ENCODE data around the gene C5orf22. TPM values are rescaled to one million over a fixed set of nuclear protein-coding genes. Genes with fewer than 3 reads are reported as not detected.

C5orf22 gene
- total RNA-seq, 1 donor from 2014 or later = 25.0 TPM

- DNase-seq (ENCODE audit: low read depth) = no peak
- TF ChIP-seq CTCF (conservative IDR thresholded peaks at IDR 0.05; ENCODE audit: low read depth, low read length) = no peak
- no peak overlapping the region for H3K4me3 ChIP-seq (ENCODE audit: low read depth, low read length)
These were observed 35.8 kb upstream of the C5orf22 start for GRCh38 chr5:31496301-31496700.

GRCh38 chr5:31496891-31497290 lies 35.2 kb upstream of the C5orf22 start:
- H3K4me3 ChIP-seq (ENCODE audit: low read depth, low read length) = no peak overlapping the region
- DNase-seq (ENCODE audit: low read depth) = no peak
- TF ChIP-seq CTCF (conservative IDR thresholded peaks at IDR 0.05; ENCODE audit: low read depth, low read length) = no peak

GRCh38 chr5:31500256-31500655 lies 31.8 kb upstream of the C5orf22 start:
- DNase-seq (ENCODE audit: low read depth) = no peak
- H3K4me3 ChIP-seq (ENCODE audit: low read depth, low read length) = no peak overlapping the region
- no peak for TF ChIP-seq CTCF (conservative IDR thresholded peaks at IDR 0.05; ENCODE audit: low read depth, low read length)

GRCh38 chr5:31502506-31502905 lies 29.6 kb upstream of the C5orf22 start:
- H3K4me3 ChIP-seq (ENCODE audit: low read depth, low read length) = no peak overlapping the region
- DNase-seq (ENCODE audit: low read depth) = no peak
- no peak for TF ChIP-seq CTCF (conservative IDR thresholded peaks at IDR 0.05; ENCODE audit: low read depth, low read length)

GRCh38 chr5:31504529-31504928 lies 27.6 kb upstream of the C5orf22 start:
- no peak overlapping the region for H3K4me3 ChIP-seq (ENCODE audit: low read depth, low read length)
- no peak for DNase-seq (ENCODE audit: low read depth)
- TF ChIP-seq CTCF (conservative IDR thresholded peaks at IDR 0.05; ENCODE audit: low read depth, low read length) = no peak

GRCh38 chr5:31511305-31511704 lies 20.8 kb upstream of the C5orf22 start:
- no peak overlapping the region for H3K4me3 ChIP-seq (ENCODE audit: low read depth, low read length)
- no peak for TF ChIP-seq CTCF (conservative IDR thresholded peaks at IDR 0.05; ENCODE audit: low read depth, low read length)
- no peak for DNase-seq (ENCODE audit: low read depth)

- H3K4me3 ChIP-seq (ENCODE audit: low read depth, low read length) = no peak overlapping the region
- no peak for DNase-seq (ENCODE audit: low read depth)
- TF ChIP-seq CTCF (conservative IDR thresholded peaks at IDR 0.05; ENCODE audit: low read depth, low read length) = no peak
These were observed 15.3 kb upstream of the C5orf22 start for GRCh38 chr5:31516802-31517201.
